Type B pancreatic cell (in vitro differentiated cells): Measurements from ENCODE around the gene CLUH. TPM values are rescaled to one million over a fixed set of nuclear protein-coding genes. Genes with fewer than 3 reads are reported as not detected.

Experiments
- DNase-seq: peaks from one replicate; pipeline ENCODE4 v3.0.0; 2021; ENCODE audit warnings: mixed read lengths; ENCODE audit not compliant: unreplicated experiment; ENCODE audit errors: extremely low spot score
- H3K27ac Mint-ChIP-seq: 2 replicates; pipeline ENCODE4 v1.8.0; 2021; ENCODE audit warnings: mild to moderate bottlenecking, mixed read lengths
- H3K27me3 Mint-ChIP-seq: 2 replicates; pipeline ENCODE4 v1.8.0; 2021; ENCODE audit warnings: mixed read lengths
- H3K36me3 Mint-ChIP-seq: 2 replicates; pipeline ENCODE4 v1.8.0; 2021; ENCODE audit warnings: mixed read lengths
- H3K4me1 Mint-ChIP-seq: one replicate; pipeline ENCODE4 v1.8.0; 2021; ENCODE audit warnings: mixed read lengths; ENCODE audit not compliant: unreplicated experiment
- H3K4me3 Mint-ChIP-seq: 2 replicates; pipeline ENCODE4 v1.8.0; 2021; ENCODE audit warnings: mild to moderate bottlenecking, mixed read lengths
- H3K9me3 Mint-ChIP-seq: 2 replicates; pipeline ENCODE4 v1.8.0; 2021; ENCODE audit warnings: mixed read lengths
- CTCF ChIP-seq: fragments of 200-600 bp; sonication (generic); conservative IDR thresholded peaks from 2 replicates; pipeline ENCODE4 v1.5.0; 2021; ENCODE audit warnings: antibody characterized with exemption, mild to moderate bottlenecking
- total RNA-seq: library from RNA; stranded (reverse); gene quantifications from 2 replicates; pipeline ENCODE4 v1.2.1, GENCODE V29; 2021; ENCODE audit warnings: low replicate concordance

Gene CLUH
- total RNA-seq, 1 donor from 2014 or later, result 77.0 TPM

GRCh38 chr17:2736956-2737355 lies 25.4 kb upstream of the CLUH start:
- H3K4me1 Mint-ChIP-seq, result no peaks in the 10 kb centered on the region
- no peaks in the 10 kb centered on the region for H3K36me3 Mint-ChIP-seq
- no peak overlapping the region for H3K27ac Mint-ChIP-seq
- H3K4me3 Mint-ChIP-seq, result no peak overlapping the region
- H3K9me3 Mint-ChIP-seq, result no peaks in the 10 kb centered on the region
- no peak for DNase-seq
- TF ChIP-seq CTCF, result no peak
- peaks cover 4% of the 10 kb centered on the region for H3K27me3 Mint-ChIP-seq

DNA sequence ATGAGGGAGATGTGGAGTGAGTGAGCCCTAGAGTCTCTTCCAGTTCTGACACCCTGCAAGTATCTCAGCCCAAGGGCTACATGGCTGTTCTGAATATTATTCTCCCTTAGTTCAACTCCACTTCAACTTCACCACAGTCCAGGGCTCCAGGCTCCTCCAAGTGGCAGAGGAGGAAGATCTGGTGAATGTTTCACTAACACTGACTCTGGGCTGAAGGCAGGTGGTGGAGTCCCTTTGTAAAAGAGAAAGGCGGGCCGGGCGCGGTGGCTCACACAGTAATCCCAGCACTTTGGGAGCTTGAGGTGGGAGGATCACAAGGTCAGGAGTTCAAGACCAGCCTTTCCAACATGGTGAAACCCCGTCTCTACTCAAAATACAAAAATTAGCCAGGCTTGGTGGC lies 24.3 kb upstream of the CLUH start:
- Mint-ChIP-seq H3K4me3 (no peak overlapping the region), H3K36me3 (no peaks in the 10 kb centered on the region), H3K27ac (no peak overlapping the region), H3K4me1 (no peaks in the 10 kb centered on the region), H3K9me3 (no peaks in the 10 kb centered on the region), H3K27me3 (peaks cover under 1% of the 10 kb centered on the region)
- no peak for TF ChIP-seq CTCF
- DNase-seq, result no peak

DNA sequence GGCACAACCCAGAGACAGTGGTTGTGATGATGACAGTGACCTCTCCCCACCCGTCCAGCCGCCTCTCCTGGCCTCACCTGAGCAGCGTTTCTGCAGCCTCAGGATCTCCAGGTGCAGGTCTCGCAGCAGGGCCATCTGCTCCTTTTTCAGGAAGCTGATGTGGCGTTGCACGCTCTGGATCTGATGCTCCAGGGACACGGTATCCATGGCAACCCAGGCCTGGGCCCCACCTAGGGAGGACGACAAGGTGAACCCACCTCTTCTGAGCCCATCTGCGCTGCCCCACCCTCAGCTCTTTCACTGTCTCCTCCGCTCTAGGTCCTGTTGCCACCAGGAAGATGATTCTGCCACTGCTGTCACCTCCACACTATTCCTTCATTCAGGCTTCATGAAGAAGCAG lies 23.4 kb upstream of the CLUH start:
- TF ChIP-seq CTCF, result no peak

DNA sequence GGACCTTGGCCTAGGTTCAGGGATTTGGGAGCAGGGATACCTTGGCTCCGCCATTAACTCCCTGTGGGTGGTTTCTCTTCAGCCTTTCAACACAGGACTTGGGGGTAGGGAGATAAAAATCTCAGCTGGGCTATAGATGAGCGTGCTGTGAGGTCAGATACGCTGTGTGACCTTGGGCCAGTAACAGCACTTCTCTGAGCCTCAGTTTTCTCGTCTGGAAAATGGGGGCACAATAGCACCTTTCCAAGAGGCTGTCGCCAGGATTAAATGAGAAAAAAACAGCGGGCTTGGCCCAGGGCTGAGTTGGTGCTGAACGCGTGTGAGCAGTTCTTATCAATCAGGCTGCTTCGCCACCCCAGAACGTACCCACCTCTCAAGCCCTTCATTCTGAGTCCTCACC lies 20.2 kb upstream of the CLUH start:
- Mint-ChIP-seq H3K9me3 (no peaks in the 10 kb centered on the region), H3K4me1 (no peaks in the 10 kb centered on the region), H3K36me3 (no peaks in the 10 kb centered on the region), H3K27me3 (peaks cover 6% of the 10 kb centered on the region), H3K27ac (no peak overlapping the region), H3K4me3 (no peak overlapping the region)
- DNase-seq, result no peak
- TF ChIP-seq CTCF, result no peak

More for the DNA sequence above, 23.4 kb upstream of the CLUH start:
- H3K4me3 Mint-ChIP-seq, result no peak overlapping the region
- H3K27ac Mint-ChIP-seq, result no peak overlapping the region
- no peaks in the 10 kb centered on the region for H3K4me1 Mint-ChIP-seq
- H3K9me3 Mint-ChIP-seq, result no peaks in the 10 kb centered on the region
- DNase-seq, result no peak
- no peaks in the 10 kb centered on the region for H3K27me3 Mint-ChIP-seq
- H3K36me3 Mint-ChIP-seq, result no peaks in the 10 kb centered on the region

GRCh38 chr17:2730764-2731353 lies 19.3 kb upstream of the CLUH start:
- no peak for DNase-seq
- no peak for TF ChIP-seq CTCF
- Mint-ChIP-seq H3K27me3 (peaks cover 7% of the 10 kb centered on the region), H3K36me3 (no peaks in the 10 kb centered on the region), H3K9me3 (no peaks in the 10 kb centered on the region), H3K27ac (no peak overlapping the region), H3K4me3 (no peak overlapping the region), H3K4me1 (no peaks in the 10 kb centered on the region)

DNA sequence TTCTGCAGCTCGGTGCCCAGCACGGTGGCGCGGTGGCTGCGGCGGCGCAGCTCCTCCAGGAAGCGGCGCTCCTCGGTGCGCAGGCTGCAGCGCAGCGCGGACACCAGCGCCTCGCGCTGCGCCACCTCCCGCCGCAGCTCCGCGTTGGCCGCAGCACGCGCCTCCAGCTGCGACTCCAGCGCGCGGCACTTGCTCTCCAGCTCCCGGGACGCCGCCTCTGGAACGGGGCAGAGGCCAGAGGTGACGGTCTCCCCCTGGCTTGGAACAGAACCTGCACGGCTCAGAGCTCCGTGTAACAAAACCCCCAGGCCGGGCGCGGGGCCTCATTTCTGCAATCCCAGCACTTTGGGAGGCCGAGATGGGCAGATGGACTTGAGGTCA lies 13.2 kb upstream of the CLUH start:
- H3K27ac Mint-ChIP-seq, result no peak overlapping the region
- TF ChIP-seq CTCF, result peak; percentile 29
- no peaks in the 10 kb centered on the region for H3K36me3 Mint-ChIP-seq
- no peaks in the 10 kb centered on the region for H3K9me3 Mint-ChIP-seq
- H3K27me3 Mint-ChIP-seq, result peaks cover 39% of the 10 kb centered on the region
- H3K4me1 Mint-ChIP-seq, result peaks cover 6% of the 10 kb centered on the region
- peak overlapping the region; percentile 57 for H3K4me3 Mint-ChIP-seq
- no peak for DNase-seq
